Measurements from ENCODE around the gene ACOD1. TPM values are rescaled to one million over a fixed set of nuclear protein-coding genes. Genes with fewer than 3 reads are reported as not detected.

The ACOD1 gene
- total RNA-seq, 1 experiment from 2014 or later, result not detected

DNA sequence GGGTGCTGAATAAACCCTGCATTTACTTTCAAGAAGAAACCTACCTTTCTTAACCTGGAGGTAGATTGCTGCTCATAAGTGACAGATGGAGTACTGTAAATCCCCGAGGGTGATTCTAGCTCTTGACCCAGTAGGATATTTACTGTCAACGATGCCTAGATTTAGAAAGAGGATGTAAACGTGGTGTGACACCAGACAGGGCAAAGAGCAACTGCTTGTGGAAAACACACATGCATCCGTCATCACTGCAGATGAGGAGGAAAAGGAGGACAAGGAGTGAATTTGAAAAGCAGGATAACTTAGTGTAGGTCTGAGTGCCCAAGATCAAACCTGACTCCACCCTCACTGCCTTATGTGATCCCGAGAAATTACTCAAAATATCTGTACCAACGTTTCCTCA is 33.8 kb downstream of the ACOD1 start:
- H3K79me2 ChIP-seq (ENCODE audit: low read depth), result no peaks in the 10 kb centered on the region
- TF ChIP-seq, protein P1, sequence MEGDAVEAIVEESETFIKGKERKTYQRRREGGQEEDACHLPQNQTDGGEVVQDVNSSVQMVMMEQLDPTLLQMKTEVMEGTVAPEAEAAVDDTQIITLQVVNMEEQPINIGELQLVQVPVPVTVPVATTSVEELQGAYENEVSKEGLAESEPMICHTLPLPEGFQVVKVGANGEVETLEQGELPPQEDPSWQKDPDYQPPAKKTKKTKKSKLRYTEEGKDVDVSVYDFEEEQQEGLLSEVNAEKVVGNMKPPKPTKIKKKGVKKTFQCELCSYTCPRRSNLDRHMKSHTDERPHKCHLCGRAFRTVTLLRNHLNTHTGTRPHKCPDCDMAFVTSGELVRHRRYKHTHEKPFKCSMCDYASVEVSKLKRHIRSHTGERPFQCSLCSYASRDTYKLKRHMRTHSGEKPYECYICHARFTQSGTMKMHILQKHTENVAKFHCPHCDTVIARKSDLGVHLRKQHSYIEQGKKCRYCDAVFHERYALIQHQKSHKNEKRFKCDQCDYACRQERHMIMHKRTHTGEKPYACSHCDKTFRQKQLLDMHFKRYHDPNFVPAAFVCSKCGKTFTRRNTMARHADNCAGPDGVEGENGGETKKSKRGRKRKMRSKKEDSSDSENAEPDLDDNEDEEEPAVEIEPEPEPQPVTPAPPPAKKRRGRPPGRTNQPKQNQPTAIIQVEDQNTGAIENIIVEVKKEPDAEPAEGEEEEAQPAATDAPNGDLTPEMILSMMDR (conservative IDR thresholded peaks at IDR 0.05), result no peak
- no peak for TF ChIP-seq EZH2 (IDR thresholded peaks at IDR 0.05; ENCODE audit: low read depth)
- no peaks in the 10 kb centered on the region for H3K4me1 ChIP-seq (replicated peaks; ENCODE audit: insufficient read depth)
- no peak overlapping the region for H3K4me3 ChIP-seq
- no peaks in the 10 kb centered on the region for H3K9me2 ChIP-seq (ENCODE audit: insufficient read depth)
- H4K20me1 ChIP-seq (ENCODE audit: insufficient read depth), result no peaks in the 10 kb centered on the region
- no peak overlapping the region for H2AFZ ChIP-seq
- no TSS peak for BruUV-seq (replicated peaks)
- H3F3A ChIP-seq (ENCODE audit: insufficient read depth, low read depth), result 0 out of 2 replicates have a peak, but pooled peaks cover 2% of the 10 kb centered on the region
- no peaks in the 10 kb centered on the region for H3K36me3 ChIP-seq (ENCODE audit: low read depth)
- H3K27me3 ChIP-seq (ENCODE audit: insufficient read depth, low read depth), result peaks cover 25% of the 10 kb centered on the region
- intact Hi-C loops (cut with micrococcal nuclease; ENCODE audit: unreplicated experiment), result no loop called here
- no peak for DNase-seq
- H3K27ac ChIP-seq, result no peak overlapping the region
- CTCF ChIA-PET, result no interaction called here
- no peaks in the 10 kb centered on the region for H3K9me3 ChIP-seq (ENCODE audit: insufficient read depth, low read depth)
- no peak overlapping the region for H3K4me2 ChIP-seq
- POLR2A ChIA-PET (ENCODE audit: unreplicated experiment), result no interaction called here

- TF ChIP-seq, protein P1 (conservative IDR thresholded peaks at IDR 0.05), result no peak
- no peak for TF ChIP-seq EZH2 (IDR thresholded peaks at IDR 0.05; ENCODE audit: low read depth)
- Histone ChIP-seq H2AFZ (no peak overlapping the region), H3K4me1 (replicated peaks; ENCODE audit: insufficient read depth) (no peaks in the 10 kb centered on the region), H3K27me3 (ENCODE audit: insufficient read depth, low read depth) (peaks cover 28% of the 10 kb centered on the region), H3K9me2 (ENCODE audit: insufficient read depth) (no peaks in the 10 kb centered on the region), H3K4me3 (no peak overlapping the region), H3K79me2 (ENCODE audit: low read depth) (no peaks in the 10 kb centered on the region), H3K27ac (no peak overlapping the region), H3F3A (ENCODE audit: insufficient read depth, low read depth) (no peaks in the 10 kb centered on the region), H3K9me3 (ENCODE audit: insufficient read depth, low read depth) (no peaks in the 10 kb centered on the region), H3K4me2 (no peak overlapping the region), H4K20me1 (ENCODE audit: insufficient read depth) (no peaks in the 10 kb centered on the region), H3K36me3 (ENCODE audit: low read depth) (no peaks in the 10 kb centered on the region)
- CTCF ChIA-PET, result no interaction called here
- intact Hi-C loops (cut with micrococcal nuclease; ENCODE audit: unreplicated experiment), result no loop called here
- DNase-seq, result no peak
- POLR2A ChIA-PET (ENCODE audit: unreplicated experiment), result no interaction called here
- BruUV-seq (replicated peaks), result no TSS peak
These were observed 35.4 kb downstream of the ACOD1 start for GRCh38 chr13:76983676-76984075.

GRCh38 chr13:76991432-76991795 is 43.1 kb downstream of the ACOD1 start:
- H4K20me1 ChIP-seq (ENCODE audit: insufficient read depth), result no peaks in the 10 kb centered on the region
- POLR2A ChIA-PET (ENCODE audit: unreplicated experiment), result interaction anchor here (0.6 to 0.7 kb wide), 2 partner anchors 35 to 763 kb away, joined by 3 to 4 read pairs; partner anchors contain the start of gene FBXL3

More at GRCh38 chr13:76991432-76991795, 43.1 kb downstream of the ACOD1 start:
- H3F3A ChIP-seq (ENCODE audit: insufficient read depth, low read depth), result no peaks in the 10 kb centered on the region
- H3K27me3 ChIP-seq (ENCODE audit: insufficient read depth, low read depth), result 0 out of 2 replicates have a peak, but pooled peaks cover 3% of the 10 kb centered on the region
- peak overlapping the region; percentile 81 for H3K4me2 ChIP-seq
- no peaks in the 10 kb centered on the region for H3K79me2 ChIP-seq (ENCODE audit: low read depth)
- peak overlapping the region; percentile 98 for H2AFZ ChIP-seq
- intact Hi-C loops (cut with micrococcal nuclease; ENCODE audit: unreplicated experiment), result no loop called here
- H3K4me1 ChIP-seq (replicated peaks; ENCODE audit: insufficient read depth), result peaks cover 9% of the 10 kb centered on the region; the same call in 1 of the 2 replicates
- CTCF ChIA-PET, result no interaction called here
- 0 out of 2 replicates have a peak overlapping the region, but pooled peaks have one; percentile 27 for H3K27ac ChIP-seq
- peak overlapping the region; percentile 70 for H3K4me3 ChIP-seq
- TSS peak; percentile 92 for BruUV-seq (replicated peaks)
- H3K9me3 ChIP-seq (ENCODE audit: insufficient read depth, low read depth), result no peaks in the 10 kb centered on the region
- peaks cover 5% of the 10 kb centered on the region; the same call in 1 of the 2 replicates for H3K36me3 ChIP-seq (ENCODE audit: low read depth)
- H3K9me2 ChIP-seq (ENCODE audit: insufficient read depth), result no peaks in the 10 kb centered on the region
- DNase-seq, result no peak
- TF ChIP-seq, protein P1 (conservative IDR thresholded peaks at IDR 0.05), result no peak
- TF ChIP-seq EZH2 (IDR thresholded peaks at IDR 0.05; ENCODE audit: low read depth), result no peak

Measured in PC-9 (cell line).